Kidney (tissue), 14 donors: Measurements from ENCODE around the gene PLPP3. TPM values are rescaled to one million over a fixed set of nuclear protein-coding genes. Genes with fewer than 3 reads are reported as not detected.

ENCODE experiments used
- DNase-seq, 5 donors: peaks; one replicate each; pipeline ENCODE4 v3.0.0-alpha.2; 2013 to 2020
- FAIRE-seq: peaks from 2 replicates; lab custom pipeline; 2012; peaks lifted over from hg19 to GRCh38; lab: Jason Lieb, UNC
- H3K27ac ChIP-seq, 2 donors: one replicate each; pipeline ENCODE4 v1.7.0; 2013; ENCODE audit warnings: low read depth in 2 of 2, low read length in 2 of 2, inconsistent platforms in 1 of 2
- H3K27me3 ChIP-seq: one replicate; pipeline ENCODE4 v1.7.1; 2013; ENCODE audit warnings: low read length, inconsistent platforms; ENCODE audit not compliant: control insufficient read depth, insufficient read depth
- H3K36me3 ChIP-seq, 3 donors: one replicate each; pipeline versions ENCODE4 v1.7.0 to v1.7.1; 2013; ENCODE audit warnings: low read length in 3 of 3, control low read depth in 1 of 3, inconsistent platforms in 1 of 3; ENCODE audit not compliant: insufficient read depth in 3 of 3, control insufficient read depth in 2 of 3
- H3K4me1 ChIP-seq, 3 donors: one replicate each; pipeline versions ENCODE4 v1.7.0 to v1.7.1; 2013; ENCODE audit warnings: low read length in 3 of 3, inconsistent platforms in 1 of 3, low read depth in 1 of 3; ENCODE audit not compliant: control insufficient read depth in 2 of 3, insufficient read depth in 2 of 3
- H3K4me3 ChIP-seq, 3 donors: one replicate each; pipeline versions ENCODE4 v1.7.0 to v1.8.1; 2013; ENCODE audit warnings: low read length in 3 of 3, control low read depth in 1 of 3, inconsistent platforms in 1 of 3
- H3K9ac ChIP-seq, 3 donors: one replicate each; pipeline versions ENCODE4 v1.7.0 to v1.7.1; 2013; ENCODE audit warnings: low read length in 3 of 3, control low read depth in 1 of 3, inconsistent platforms in 1 of 3
- H3K9me3 ChIP-seq, 3 donors: one replicate each; pipeline versions ENCODE4 v1.7.0 to v1.7.1; 2013; ENCODE audit warnings: low read length in 3 of 3, control low read depth in 1 of 3, inconsistent platforms in 1 of 3; ENCODE audit not compliant: control insufficient read depth in 2 of 3, insufficient read depth in 1 of 3
- intact Hi-C: fragments of 100-400 bp; cut with DNase I; formaldehyde crosslinking; loops from one replicate; pipeline ENCODE4 v1.11.1; 2022
- polyA plus RNA-seq: library from polyadenylated mRNA; stranded (reverse); fragments of 350-450 nt; fragmentation: Illumina TruSeq; extraction: RNeasy Lipid Tissue Mini Kit (QIAGEN cat#74804); gene quantifications from one replicate; pipeline ENCODE4 v1.2.3, GENCODE V29; 2014; ENCODE audit warnings: low read depth, low replicate concordance; ENCODE audit not compliant: insufficient read depth
- total RNA-seq: library from RNA; stranded (reverse); fragmentation: NEBNext Ultra II Directional; extraction: Animal tissue kit (Norgen Biotek cat#: 25700); gene quantifications from one replicate; pipeline ENCODE4 v1.2.1, GENCODE V29; 2021
- TF ChIP-seq, protein P1 (sequence below): IDR thresholded peaks from 3 replicates; pipeline ENCODE4 v1.5.1; 2012; ENCODE audit warnings: mild to moderate bottlenecking, moderate library complexity, borderline replicate concordance; ENCODE audit not compliant: insufficient read depth; ENCODE audit errors: extremely low read depth
- donor health status: control.
- donor health status: control.
- donor health status: control.
- donor health status: control.
- donor health status: control.
- donor health status: DM: yes; HTN: yes; CAD: no.
- donor health status: Normal renal cell carcinoma (clear cell type).

The PLPP3 gene
- total and polyA plus RNA-seq, 2 donors from 2014 or later = 100 to 107 TPM

DNA sequence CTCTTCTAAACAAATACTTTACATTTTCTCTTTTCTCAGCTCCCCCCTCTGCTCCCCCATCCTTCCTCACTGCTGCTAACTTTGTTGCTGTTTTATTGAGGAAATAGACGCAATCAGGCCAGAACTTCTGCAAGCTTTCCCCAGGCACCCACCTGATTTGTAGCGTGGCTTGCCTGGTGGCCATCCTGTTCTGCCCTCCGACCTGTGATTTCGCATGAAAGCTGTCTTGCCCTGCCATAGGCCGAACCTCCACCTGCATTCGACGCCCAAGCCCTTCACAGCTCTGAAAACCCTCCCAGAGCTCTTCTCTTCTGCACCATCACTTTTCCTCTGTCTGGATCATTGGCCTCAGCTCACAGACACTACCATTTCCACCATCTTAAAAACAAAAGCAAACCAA lies 100.6 kb downstream of the PLPP3 start:
- H3K36me3 ChIP-seq = no peaks in the 10 kb centered on the region
- H3K4me3 ChIP-seq = no peak overlapping the region
- no peak for DNase-seq
- no peak overlapping the region for H3K9ac ChIP-seq
- intact Hi-C loops = no loop called here
- H3K27ac ChIP-seq = no peak overlapping the region
- FAIRE-seq = no peak
- TF ChIP-seq, protein P1, sequence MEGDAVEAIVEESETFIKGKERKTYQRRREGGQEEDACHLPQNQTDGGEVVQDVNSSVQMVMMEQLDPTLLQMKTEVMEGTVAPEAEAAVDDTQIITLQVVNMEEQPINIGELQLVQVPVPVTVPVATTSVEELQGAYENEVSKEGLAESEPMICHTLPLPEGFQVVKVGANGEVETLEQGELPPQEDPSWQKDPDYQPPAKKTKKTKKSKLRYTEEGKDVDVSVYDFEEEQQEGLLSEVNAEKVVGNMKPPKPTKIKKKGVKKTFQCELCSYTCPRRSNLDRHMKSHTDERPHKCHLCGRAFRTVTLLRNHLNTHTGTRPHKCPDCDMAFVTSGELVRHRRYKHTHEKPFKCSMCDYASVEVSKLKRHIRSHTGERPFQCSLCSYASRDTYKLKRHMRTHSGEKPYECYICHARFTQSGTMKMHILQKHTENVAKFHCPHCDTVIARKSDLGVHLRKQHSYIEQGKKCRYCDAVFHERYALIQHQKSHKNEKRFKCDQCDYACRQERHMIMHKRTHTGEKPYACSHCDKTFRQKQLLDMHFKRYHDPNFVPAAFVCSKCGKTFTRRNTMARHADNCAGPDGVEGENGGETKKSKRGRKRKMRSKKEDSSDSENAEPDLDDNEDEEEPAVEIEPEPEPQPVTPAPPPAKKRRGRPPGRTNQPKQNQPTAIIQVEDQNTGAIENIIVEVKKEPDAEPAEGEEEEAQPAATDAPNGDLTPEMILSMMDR = no peak
- H3K4me1 ChIP-seq = peaks cover 4 to 7% (median 6%) of the 10 kb centered on the region in 3 donors
- H3K27me3 ChIP-seq = no peaks in the 10 kb centered on the region
- no peaks in the 10 kb centered on the region for H3K9me3 ChIP-seq

DNA sequence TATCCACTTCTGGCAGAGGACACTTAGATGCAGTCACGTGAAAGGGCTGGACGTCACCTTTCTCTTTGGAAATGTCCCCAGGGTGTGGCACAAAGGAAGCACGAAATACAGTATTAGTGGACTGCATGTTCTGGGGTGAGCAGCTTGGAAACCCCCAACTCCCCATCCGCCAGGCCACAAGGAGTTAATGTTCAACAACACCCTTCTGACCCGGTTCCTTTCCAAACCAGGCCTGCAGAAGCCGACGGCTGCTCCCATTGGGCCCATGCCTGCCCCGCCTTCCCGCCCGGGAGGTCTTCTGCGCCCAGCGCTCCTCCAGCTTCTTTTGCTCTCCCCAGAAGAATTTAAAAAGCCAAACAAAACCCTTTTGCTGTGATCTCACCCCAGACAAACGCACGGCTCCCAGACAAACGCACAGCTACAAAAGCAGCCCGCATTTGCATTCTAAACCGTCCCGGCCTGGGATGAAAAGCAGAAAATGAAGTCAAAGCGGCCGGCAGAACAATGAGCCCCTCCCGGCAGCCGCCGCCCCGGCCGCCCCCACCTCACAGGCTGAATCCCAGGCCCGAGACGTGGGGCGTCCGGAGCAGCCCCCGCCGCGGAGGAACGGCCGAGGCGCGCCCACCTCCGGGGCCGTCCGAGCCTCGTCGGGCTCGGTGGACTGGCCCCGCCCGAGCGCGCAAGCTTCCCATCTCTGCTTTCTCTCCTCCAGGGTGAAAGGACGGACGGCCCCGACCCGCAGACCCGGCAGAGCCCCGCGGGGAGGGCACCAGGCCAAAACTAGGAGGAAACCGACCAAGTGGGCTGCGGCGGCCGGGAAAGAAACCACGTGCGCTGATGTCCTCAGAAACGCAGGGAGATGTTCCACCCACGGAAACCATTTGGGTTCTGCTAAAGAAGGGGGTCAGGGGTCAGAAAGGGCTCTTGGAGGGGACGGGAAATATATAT lies 101.9 kb downstream of the PLPP3 start:
- peak overlapping the region in 2 of 3 donors; percentile 37 to 47 for H3K9ac ChIP-seq
- intact Hi-C loops = no loop called here

GRCh38 chr1:56473582-56474270 lies 105.6 kb downstream of the PLPP3 start:
- Histone ChIP-seq H3K27me3 (no peaks in the 10 kb centered on the region), H3K4me3 (no peak overlapping the region), H3K27ac (no peak overlapping the region), H3K4me1 (peaks cover 4 to 21% (median 9%) of the 10 kb centered on the region in 3 donors), H3K36me3 (no peaks in the 10 kb centered on the region), H3K9me3 (no peaks in the 10 kb centered on the region), H3K9ac (no peak overlapping the region)
- intact Hi-C loops = no loop called here
- FAIRE-seq (no peak), DNase-seq (no peak)
- TF ChIP-seq, protein P1 = no peak

More for the DNA sequence above, 101.9 kb downstream of the PLPP3 start:
- DNase-seq = peak; percentile 68 to 93 (median 75)
- Histone ChIP-seq H3K27ac (peak overlapping the region; percentile 90 to 94), H3K36me3 (no peaks in the 10 kb centered on the region), H3K4me3 (peak overlapping the region; percentile 55 to 60 (median 60)), H3K4me1 (peaks cover 4 to 7% (median 6%) of the 10 kb centered on the region in 3 donors), H3K27me3 (no peaks in the 10 kb centered on the region), H3K9me3 (no peaks in the 10 kb centered on the region)
- no peak for FAIRE-seq
- TF ChIP-seq, protein P1 = no peak
